Trophoblast cell (in vitro differentiated cells and primary cell): ENCODE results near the gene GPR6.

Experiments
- DNase-seq, 2 donors: peaks; one replicate each; pipeline ENCODE4 v3.0.0-alpha.2; 2016
- H2AFZ ChIP-seq: 2 replicates; pipeline ENCODE4 v1.6.1; 2013; ENCODE audit warnings: low read length, moderate library complexity, mild to moderate bottlenecking; ENCODE audit not compliant: insufficient read depth, poor library complexity
- H2AK5ac ChIP-seq: 2 replicates; pipeline ENCODE4 v1.6.1; 2013; ENCODE audit warnings: mild to moderate bottlenecking, low read length
- H2BK120ac ChIP-seq: 2 replicates; pipeline ENCODE4 v1.6.1; 2013; ENCODE audit warnings: low read length, mild to moderate bottlenecking, moderate library complexity; ENCODE audit not compliant: insufficient read depth, poor library complexity
- H2BK12ac ChIP-seq: 2 replicates; pipeline ENCODE4 v1.6.1; 2013; ENCODE audit warnings: mild to moderate bottlenecking, low read length, moderate library complexity
- H2BK5ac ChIP-seq: 2 replicates; pipeline ENCODE4 v1.6.1; 2013; ENCODE audit warnings: low read length, low read depth, moderate library complexity, mild to moderate bottlenecking; ENCODE audit not compliant: poor library complexity
- H3K14ac ChIP-seq: 2 replicates; pipeline ENCODE4 v1.6.1; 2013; ENCODE audit warnings: mild to moderate bottlenecking, low read length
- H3K18ac ChIP-seq: 2 replicates; pipeline ENCODE4 v1.6.1; 2013; ENCODE audit warnings: mild to moderate bottlenecking, low read length
- H3K23ac ChIP-seq: 2 replicates; pipeline ENCODE4 v1.6.1; 2013; ENCODE audit warnings: low read length
- H3K27ac ChIP-seq: 2 replicates; pipeline ENCODE4 v1.5.1; 2013; ENCODE audit warnings: low read depth, mild to moderate bottlenecking, inconsistent platforms, low read length, moderate library complexity
- H3K27me3 ChIP-seq: 2 replicates; pipeline ENCODE4 v1.6.1; 2013; ENCODE audit warnings: inconsistent platforms, mild to moderate bottlenecking, low read length, moderate library complexity; ENCODE audit not compliant: insufficient read depth
- H3K36me3 ChIP-seq, 2 experiments: 1 replicate in 1 of 2; 2 replicates in 1 of 2; pipeline ENCODE4 v1.6.1; 2013; ENCODE audit warnings: low read length in 2 of 2, mild to moderate bottlenecking in 2 of 2, moderate library complexity in 1 of 2; ENCODE audit not compliant: insufficient read depth in 2 of 2, control insufficient read depth in 1 of 2
- H3K4ac ChIP-seq: 2 replicates; pipeline ENCODE4 v1.6.1; 2013; ENCODE audit warnings: low read depth, mild to moderate bottlenecking, low read length, moderate library complexity
- H3K4me1 ChIP-seq, 2 experiments: 1 replicate in 1 of 2; 2 replicates in 1 of 2; pipeline ENCODE4 v1.6.1; 2013; ENCODE audit warnings: low read length in 2 of 2, mild to moderate bottlenecking in 2 of 2, moderate library complexity in 1 of 2; ENCODE audit not compliant: insufficient read depth in 2 of 2, control insufficient read depth in 1 of 2
- H3K4me2 ChIP-seq: 2 replicates; pipeline ENCODE4 v1.6.1; 2013; ENCODE audit warnings: inconsistent platforms, mild to moderate bottlenecking, low read length, moderate library complexity
- H3K4me3 ChIP-seq: 2 replicates; pipeline ENCODE4 v1.5.1; 2013; ENCODE audit warnings: mild to moderate bottlenecking, low read depth, low read length, inconsistent platforms
- H3K79me1 ChIP-seq: one replicate; pipeline ENCODE4 v1.6.1; 2013; ENCODE audit warnings: low read length
- H3K79me2 ChIP-seq: 2 replicates; pipeline ENCODE4 v1.6.1; 2013; ENCODE audit warnings: low read length, mild to moderate bottlenecking; ENCODE audit not compliant: control insufficient read depth, insufficient read depth, poor library complexity
- H3K9ac ChIP-seq: 2 replicates; pipeline ENCODE4 v1.6.1; 2013; ENCODE audit warnings: mild to moderate bottlenecking, low read length
- H3K9me3 ChIP-seq: 2 replicates; pipeline ENCODE4 v1.6.1; 2013; ENCODE audit warnings: low read depth, mild to moderate bottlenecking, control low read depth, inconsistent platforms, low read length; ENCODE audit not compliant: insufficient read depth
- H4K12ac ChIP-seq: 2 replicates; pipeline ENCODE4 v1.6.1; 2013; ENCODE audit warnings: low read depth, mild to moderate bottlenecking, low read length, moderate library complexity
- H4K8ac ChIP-seq: 2 replicates; pipeline ENCODE4 v1.6.1; 2013; ENCODE audit warnings: low read depth, mild to moderate bottlenecking, low read length, moderate library complexity
- H4K91ac ChIP-seq: one replicate; pipeline ENCODE4 v1.6.1; 2013; ENCODE audit warnings: low read depth, mild to moderate bottlenecking, low read length, moderate library complexity
- WGBS: extraction: QIAGEN DNeasy Blood & Tissue Kit; methylation state at CpG from one replicate; pipeline ENCODE4 v1.1.7; 2013; ENCODE audit warnings: missing lambda C conversion rate; ENCODE audit not compliant: insufficient read length, insufficient coverage; ENCODE audit errors: extremely low coverage; 5-methylcytosine and 5-hydroxymethylcytosine counted together

GPR6 gene

GRCh38 chr6:109945091-109945490, 33.0 kb upstream of the GPR6 start:
- Histone ChIP-seq H2BK12ac (no peak overlapping the region), H2AK5ac (no peak overlapping the region), H3K79me2 (peaks cover 2% of the 10 kb centered on the region), H3K4me2 (no peak overlapping the region), H3K9me3 (no peaks in the 10 kb centered on the region), H3K4me3 (no peak overlapping the region), H2BK120ac (no peak overlapping the region), H2BK5ac (no peak overlapping the region), H3K23ac (no peak overlapping the region), H4K91ac (no peak overlapping the region), H2AFZ (no peak overlapping the region), H4K8ac (no peak overlapping the region), H3K27ac (no peak overlapping the region), H3K4ac (no peak overlapping the region), H3K4me1 (peaks cover 7 to 11% of the 10 kb centered on the region in 2 experiments), H3K14ac (no peak overlapping the region), H3K18ac (no peak overlapping the region), H4K12ac (no peak overlapping the region), H3K9ac (no peak overlapping the region), H3K27me3 (no peaks in the 10 kb centered on the region), H3K36me3 (no peaks in the 10 kb centered on the region), H3K79me1 (peaks cover 2% of the 10 kb centered on the region)
- DNase-seq = no peak

GRCh38 chr6:109946979-109947378, 31.1 kb upstream of the GPR6 start:
- Histone ChIP-seq H3K4me2 (no peak overlapping the region), H3K79me1 (peaks cover 2% of the 10 kb centered on the region), H3K4me3 (no peak overlapping the region), H3K23ac (no peak overlapping the region), H3K27me3 (no peaks in the 10 kb centered on the region), H2AFZ (no peak overlapping the region), H3K9ac (no peak overlapping the region), H2BK5ac (no peak overlapping the region), H3K79me2 (peaks cover 2% of the 10 kb centered on the region), H2AK5ac (no peak overlapping the region), H3K14ac (no peak overlapping the region), H4K8ac (no peak overlapping the region), H3K9me3 (no peaks in the 10 kb centered on the region), H3K36me3 (no peaks in the 10 kb centered on the region), H4K12ac (no peak overlapping the region), H3K4me1 (peaks cover 7 to 11% of the 10 kb centered on the region in 2 experiments), H4K91ac (no peak overlapping the region), H3K27ac (no peak overlapping the region), H3K4ac (no peak overlapping the region), H2BK12ac (no peak overlapping the region), H3K18ac (no peak overlapping the region), H2BK120ac (no peak overlapping the region)
- WGBS = no CpG with 5 or more reads among the region's 4 CpGs
- no peak for DNase-seq

GRCh38 chr6:109949281-109950065, 28.6 kb upstream of the GPR6 start:
- H3K79me2 ChIP-seq = no peaks in the 10 kb centered on the region
- H3K79me1 ChIP-seq = no peaks in the 10 kb centered on the region
- no peak overlapping the region for H2BK12ac ChIP-seq
- no CpG with 5 or more reads among the region's 19 CpGs for WGBS
- H3K14ac ChIP-seq = no peak overlapping the region
- H2BK5ac ChIP-seq = no peak overlapping the region
- H3K4me2 ChIP-seq = no peak overlapping the region
- H3K23ac ChIP-seq = no peak overlapping the region
- no peak overlapping the region for H3K4ac ChIP-seq
- no peaks in the 10 kb centered on the region for H3K9me3 ChIP-seq
- H3K36me3 ChIP-seq = no peaks in the 10 kb centered on the region
- H3K18ac ChIP-seq = no peak overlapping the region
- H3K4me1 ChIP-seq = peaks cover 3 to 6% of the 10 kb centered on the region in 2 experiments
- no peak overlapping the region for H2BK120ac ChIP-seq
- H4K91ac ChIP-seq = no peak overlapping the region
- no peak overlapping the region for H4K12ac ChIP-seq
- H3K9ac ChIP-seq = no peak overlapping the region
- no peak overlapping the region for H2AFZ ChIP-seq
- no peaks in the 10 kb centered on the region for H3K27me3 ChIP-seq
- no peak overlapping the region for H3K27ac ChIP-seq
- H4K8ac ChIP-seq = no peak overlapping the region
- no peak overlapping the region for H3K4me3 ChIP-seq
- no peak for DNase-seq
- no peak overlapping the region for H2AK5ac ChIP-seq

GRCh38 chr6:109955491-109955890, 22.6 kb upstream of the GPR6 start:
- no peak overlapping the region for H3K4ac ChIP-seq
- H3K18ac ChIP-seq = no peak overlapping the region
- H3K14ac ChIP-seq = no peak overlapping the region
- no CpG with 5 or more reads among the region's 2 CpGs for WGBS
- no peak overlapping the region for H4K91ac ChIP-seq
- no peaks in the 10 kb centered on the region for H3K79me1 ChIP-seq
- DNase-seq = no peak
- no peak overlapping the region for H2BK5ac ChIP-seq
- H2BK12ac ChIP-seq = no peak overlapping the region
- H2AFZ ChIP-seq = no peak overlapping the region
- H3K4me1 ChIP-seq = no peaks in the 10 kb centered on the region
- no peaks in the 10 kb centered on the region for H3K9me3 ChIP-seq
- no peak overlapping the region for H3K9ac ChIP-seq
- no peaks in the 10 kb centered on the region for H3K27me3 ChIP-seq
- no peak overlapping the region for H4K12ac ChIP-seq
- H3K4me3 ChIP-seq = no peak overlapping the region
- no peak overlapping the region for H4K8ac ChIP-seq
- no peaks in the 10 kb centered on the region for H3K79me2 ChIP-seq
- H3K23ac ChIP-seq = no peak overlapping the region
- no peak overlapping the region for H3K27ac ChIP-seq
- H3K4me2 ChIP-seq = no peak overlapping the region
- H2AK5ac ChIP-seq = no peak overlapping the region
- H2BK120ac ChIP-seq = no peak overlapping the region
- H3K36me3 ChIP-seq = no peaks in the 10 kb centered on the region
